HG03469 (cell line): ENCODE measurements around the gene CSGALNACT2.

Experiments
- ATAC-seq: cut with Tn5 transposase; IDR thresholded peaks from one replicate; pipeline ENCODE4 v1.9.1; 2021; ENCODE audit warnings: mild to moderate bottlenecking, moderate library complexity, moderate number of reproducible peaks; ENCODE audit not compliant: unreplicated experiment

The CSGALNACT2 gene

GRCh38 chr10:43224321-43224720 lies 86.1 kb downstream of the CSGALNACT2 start:
- ATAC-seq = no peak

DNA sequence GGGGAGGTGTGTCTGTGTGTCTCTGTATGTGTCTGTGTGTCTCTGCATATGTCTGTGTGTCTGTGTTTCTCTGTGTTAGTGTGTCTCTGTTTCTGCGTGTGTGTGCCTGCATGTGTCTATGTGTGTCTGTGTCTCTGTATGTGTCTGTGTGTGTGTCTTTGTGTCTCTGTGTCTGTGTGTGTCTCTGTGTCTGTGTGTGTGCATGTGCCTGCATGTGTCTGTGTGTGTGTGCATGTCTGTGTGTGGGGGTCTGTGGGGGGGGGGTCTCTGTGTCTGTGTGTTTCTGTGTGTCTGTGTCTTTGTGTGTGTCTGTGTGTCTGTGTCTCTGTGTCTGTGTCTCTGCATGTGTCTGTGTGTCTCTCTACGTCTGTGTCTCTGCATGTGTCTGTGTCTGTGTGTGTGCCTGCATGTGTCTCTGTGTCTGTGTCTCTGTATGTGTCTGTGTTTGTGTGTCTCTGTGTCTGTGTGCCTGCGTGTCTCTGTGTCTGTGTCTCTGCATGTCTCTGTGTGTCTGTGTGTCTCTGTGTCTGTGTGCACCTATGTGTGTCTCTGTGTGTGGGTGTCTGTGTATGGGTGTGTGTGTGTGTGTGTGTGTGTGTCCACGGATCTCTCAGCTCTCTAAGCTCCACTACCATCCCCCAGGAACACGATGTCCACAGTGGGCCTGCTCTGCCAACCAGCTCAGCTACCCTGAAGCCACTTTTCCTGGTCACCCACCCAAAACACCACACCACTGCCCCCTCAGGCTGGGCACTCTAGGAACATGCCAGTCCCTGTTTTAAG lies 87.0 kb downstream of the CSGALNACT2 start:
- no peak for ATAC-seq

- no peak for ATAC-seq
Observed at GRCh38 chr10:43225787-43226153, 87.5 kb downstream of the CSGALNACT2 start.

DNA sequence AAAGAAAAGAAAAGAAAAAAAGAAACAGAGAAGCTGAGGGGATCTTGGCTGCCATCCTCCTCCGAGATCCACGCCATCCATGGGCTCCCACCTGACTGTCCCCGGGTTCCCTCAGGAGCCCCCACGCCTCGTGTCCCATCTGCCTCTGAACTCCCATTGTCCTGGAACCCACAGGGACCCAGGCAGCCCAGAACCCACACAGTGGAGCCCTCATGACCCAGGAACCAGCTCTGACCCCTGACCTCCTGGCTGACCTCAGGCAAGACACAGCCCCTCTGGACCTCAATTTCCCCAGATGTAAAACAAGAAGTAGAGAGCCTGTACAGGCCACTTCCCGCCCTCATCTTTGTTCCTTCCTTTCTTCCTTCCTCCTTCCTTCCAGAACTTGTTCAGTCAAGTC lies 88.2 kb downstream of the CSGALNACT2 start:
- no peak for ATAC-seq

DNA sequence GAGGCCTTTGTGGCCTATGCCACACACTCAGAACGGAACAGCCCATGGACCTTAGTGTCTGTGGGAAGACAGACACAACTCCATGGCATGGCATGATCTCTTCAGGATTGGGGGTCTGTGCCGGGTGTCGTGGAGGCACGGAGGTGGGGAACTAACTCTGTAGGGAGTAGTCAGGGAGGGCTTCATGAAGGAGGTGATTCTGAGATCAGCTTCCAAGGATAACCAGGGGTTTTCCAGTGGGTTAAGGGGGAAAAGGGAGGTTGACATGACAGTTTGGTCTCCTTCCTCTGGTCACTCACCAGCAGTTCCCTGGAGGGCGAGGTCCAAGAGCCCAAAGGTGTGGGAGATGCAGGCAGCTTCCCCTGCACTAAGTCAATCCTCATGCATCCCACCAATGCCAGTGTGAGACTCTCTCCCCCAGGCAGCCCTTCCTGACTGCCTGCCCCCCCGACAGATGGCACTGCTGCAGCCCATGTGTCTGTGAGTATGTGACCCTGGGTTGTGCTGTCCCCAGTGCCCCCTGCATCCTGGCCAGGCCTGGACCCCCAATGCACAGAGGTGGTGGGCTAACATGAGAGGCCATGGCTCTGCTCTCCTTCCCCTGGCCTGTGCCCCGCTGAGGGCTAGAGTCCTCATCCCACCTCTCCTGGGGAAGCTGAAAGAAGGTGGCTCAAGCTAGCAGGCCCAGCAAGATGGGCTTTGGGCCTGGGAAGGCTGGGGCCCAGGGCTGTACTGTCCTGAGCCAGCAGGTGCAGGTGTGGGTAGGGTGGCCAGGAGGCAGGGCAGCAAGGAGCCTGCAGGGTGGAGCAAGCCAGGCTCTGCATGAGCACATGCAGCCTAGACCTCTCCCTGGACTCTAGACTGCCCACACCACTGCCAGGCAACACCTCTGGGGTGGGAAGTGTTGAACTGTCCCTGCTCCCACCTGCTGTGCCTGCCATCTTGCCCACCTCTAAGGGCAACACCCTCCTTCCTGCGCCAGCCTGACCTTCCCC lies 88.9 kb downstream of the CSGALNACT2 start:
- no peak for ATAC-seq

DNA sequence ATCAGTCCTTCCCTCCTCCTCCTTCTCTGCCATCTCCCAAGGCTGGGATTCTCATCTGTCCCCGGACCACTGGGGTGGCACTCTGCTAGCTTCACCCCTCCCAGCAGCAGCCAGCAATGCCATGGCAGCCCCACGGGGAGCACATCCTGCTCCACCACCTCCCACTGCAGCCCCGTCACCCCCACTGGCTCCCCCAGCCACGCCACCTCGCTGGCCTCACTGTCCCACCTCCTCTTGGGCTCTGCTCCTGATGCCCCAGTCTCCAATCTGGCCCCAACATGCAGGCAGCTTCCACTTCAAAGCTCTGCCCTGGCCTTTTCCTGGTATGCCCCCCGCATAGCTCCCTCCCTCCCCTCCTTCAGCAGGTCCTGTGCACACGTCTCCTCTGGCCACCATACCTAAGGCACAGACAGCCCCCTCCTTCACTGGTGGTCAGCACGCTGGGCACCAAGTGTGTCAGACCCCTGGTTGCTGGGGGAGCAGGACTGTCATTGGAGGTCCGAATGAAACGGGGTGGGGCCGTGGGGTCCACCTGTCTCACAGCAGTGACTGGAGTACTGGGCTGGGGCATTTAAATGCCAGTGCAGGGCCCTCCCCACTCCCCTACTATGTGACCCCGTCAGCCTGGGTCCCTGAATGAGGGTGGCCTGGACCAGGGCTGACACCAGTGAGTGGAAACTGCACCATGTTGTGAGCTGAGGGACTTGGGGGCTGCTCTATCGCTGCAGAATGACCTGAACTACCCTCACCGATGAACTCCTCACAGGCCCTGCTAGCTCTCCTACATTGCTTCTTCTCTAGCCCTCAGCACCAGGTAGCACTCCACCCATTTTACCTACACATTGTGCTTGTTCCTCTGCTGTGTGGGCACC lies 89.9 kb downstream of the CSGALNACT2 start:
- no peak for ATAC-seq

DNA sequence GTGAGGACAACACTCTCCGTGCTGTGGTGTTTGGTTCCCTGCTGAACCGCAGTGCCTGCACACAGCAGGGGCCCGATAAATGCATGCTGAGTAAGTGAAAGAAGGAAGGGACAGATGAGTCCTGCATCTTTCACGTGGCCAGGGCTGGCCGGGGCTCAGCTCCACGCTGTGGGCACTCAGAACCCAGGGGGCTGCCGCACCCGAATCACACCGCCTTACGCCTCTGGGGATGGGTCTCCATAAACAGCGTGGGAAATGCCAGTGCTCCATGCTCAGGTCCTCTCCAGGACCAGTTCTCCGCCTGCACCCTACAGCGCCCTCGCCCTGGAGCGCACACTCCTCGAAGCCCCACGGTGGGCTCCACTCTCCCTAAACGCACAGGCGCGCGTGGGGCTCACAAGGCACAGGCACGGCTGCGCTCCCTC lies 90.5 kb downstream of the CSGALNACT2 start:
- ATAC-seq = no peak

- no peak for ATAC-seq
Observed at GRCh38 chr10:43229208-43230061, 91.2 kb downstream of the CSGALNACT2 start.

DNA sequence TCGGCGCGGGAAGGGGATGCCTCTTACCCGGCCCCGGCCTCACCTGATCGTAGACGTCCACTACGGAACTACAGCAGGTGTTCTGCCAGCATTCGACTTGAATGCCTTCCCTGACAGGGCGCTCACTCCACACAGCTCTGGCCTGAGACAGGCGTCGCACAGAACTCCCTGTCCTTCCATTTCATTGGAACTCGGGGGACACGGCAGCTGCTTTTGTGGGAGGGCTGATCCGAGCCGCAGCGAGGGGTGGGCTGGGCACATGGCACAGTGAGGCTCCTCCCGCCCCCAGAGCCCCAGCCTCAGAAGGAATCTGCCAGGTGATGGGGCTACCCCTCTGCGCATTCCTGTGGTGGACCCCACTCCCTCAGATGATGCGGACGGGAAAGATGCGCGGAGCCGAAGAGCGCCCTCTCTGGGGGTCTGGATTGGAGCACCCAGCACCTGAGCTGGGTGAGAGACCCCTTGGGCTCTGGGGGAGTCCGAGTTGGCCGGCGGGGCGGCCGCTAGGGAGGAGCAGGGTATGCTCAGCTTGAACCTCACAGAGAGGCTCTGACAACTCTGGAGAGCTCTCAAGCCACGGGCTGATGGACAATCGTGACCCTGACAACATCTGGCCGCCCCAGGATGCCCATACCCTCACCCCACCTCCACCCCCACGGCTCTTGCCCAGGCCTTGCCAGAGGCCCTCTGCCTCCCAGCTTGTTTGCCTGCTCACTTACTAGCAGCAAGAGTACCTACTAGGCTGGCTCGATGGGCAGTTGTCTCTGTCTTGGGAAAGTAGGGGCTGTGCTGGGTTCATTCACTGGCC lies 92.1 kb downstream of the CSGALNACT2 start:
- no peak for ATAC-seq

GRCh38 chr10:43230909-43231522 lies 92.8 kb downstream of the CSGALNACT2 start:
- no peak for ATAC-seq

DNA sequence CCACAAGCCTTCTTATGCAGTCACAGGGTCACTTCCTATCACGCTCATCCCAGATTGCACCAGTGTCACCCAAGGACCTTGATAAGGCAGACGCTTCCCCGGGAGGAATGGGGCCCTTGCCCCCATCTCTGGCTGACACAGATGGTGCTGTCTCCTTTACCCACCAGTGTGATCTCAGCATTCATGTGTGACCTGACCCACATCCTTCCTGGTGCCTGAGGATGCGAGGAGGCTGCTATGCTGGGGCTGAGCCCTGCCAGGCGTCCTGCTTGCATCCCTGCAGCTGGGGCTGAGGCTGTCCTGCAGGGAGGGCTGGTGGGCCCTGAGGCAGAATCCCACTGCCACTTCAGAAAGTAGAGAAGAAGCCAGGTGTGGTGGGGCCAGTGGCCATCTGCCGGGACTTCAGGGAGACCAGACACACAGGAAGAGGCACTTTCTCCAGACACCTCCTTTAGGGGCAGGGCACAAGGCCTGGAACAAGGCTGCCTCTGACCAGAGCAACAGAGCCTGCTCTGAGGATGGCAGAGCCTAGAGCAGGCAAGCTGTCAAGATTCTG lies 93.4 kb downstream of the CSGALNACT2 start:
- no peak for ATAC-seq

DNA sequence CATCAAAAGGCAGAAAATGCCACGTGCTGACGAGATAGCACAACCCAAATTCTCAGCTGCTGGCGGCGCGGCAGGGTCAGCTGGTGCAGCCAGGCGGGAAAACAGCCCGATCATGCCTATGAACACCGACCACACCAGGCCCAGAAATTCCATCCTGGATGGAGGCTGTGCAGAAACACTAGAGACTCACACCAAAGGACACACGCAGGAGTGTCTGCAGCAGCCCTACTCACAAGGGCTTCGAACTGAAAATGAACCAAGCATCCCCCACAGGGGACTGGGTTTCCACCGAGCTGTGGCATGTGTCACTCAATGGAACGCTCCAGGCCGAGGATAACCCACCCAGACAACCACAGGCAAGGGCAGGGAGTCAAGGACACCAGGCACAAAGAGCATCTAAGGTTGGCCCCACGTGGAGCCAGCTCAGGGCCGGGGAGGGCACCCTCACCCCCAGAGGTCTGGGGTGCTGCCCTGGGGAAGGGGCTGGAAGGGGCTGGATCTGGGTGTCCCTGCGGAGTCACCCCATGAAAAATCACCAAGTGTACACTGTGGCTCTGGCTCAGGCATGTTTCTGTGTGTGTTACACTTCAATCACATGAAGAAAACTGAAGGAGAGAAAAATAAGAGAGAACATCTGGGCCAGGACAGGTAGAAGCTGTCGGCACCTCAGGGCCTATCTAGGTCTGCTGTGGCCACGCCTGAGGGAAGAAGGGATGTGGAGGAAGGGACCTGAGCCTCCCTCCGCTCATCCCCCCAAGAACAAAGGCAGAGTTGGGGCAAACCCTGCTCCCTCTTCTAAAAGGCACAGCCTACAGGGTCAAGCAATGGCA lies 95.6 kb downstream of the CSGALNACT2 start:
- no peak for ATAC-seq

DNA sequence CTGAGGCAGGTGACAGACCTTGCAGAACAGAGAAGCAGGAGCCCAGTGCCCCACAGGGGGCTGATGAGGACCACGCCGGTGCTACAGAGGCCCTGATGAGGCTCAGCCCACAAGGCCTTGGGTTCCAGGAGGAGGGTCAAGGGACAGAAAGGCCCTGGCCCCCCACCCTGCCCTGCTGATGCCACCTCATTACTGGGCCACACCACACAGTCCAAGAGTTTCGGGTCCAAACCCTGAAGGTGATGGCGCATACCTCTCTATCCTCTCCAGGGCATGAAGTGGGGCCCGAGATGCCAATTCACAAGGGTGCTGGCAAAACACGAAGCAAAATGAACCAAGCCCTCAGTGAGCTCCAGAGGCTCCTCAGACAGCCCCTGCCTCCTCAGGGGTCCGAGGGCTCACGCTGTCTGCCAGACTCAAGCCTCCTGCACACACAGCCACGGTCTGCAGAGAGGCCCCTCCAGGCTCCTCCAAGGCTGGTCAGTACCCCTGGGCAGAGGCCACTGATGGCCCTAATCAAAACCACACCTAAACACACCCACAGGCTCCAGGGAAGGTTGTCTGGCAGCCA lies 96.3 kb downstream of the CSGALNACT2 start:
- ATAC-seq = no peak
